Liver (tissue), 3 donors: ENCODE data around the gene BMP10.

ENCODE experiments used
- CTCF ChIP-seq: fragments of 150-350 bp; IDR thresholded peaks from 2 replicates; pipeline ENCODE4 v1.5.1; 2017; ENCODE audit warnings: improper control_type of control experiment, low read depth, low read length; ENCODE audit not compliant: missing input control
- EGR1 ChIP-seq, 2 donors: IDR thresholded peaks; 2 replicates each; pipeline ENCODE4 v1.6.1; 2016 to 2018; ENCODE audit warnings: antibody characterized with exemption in 2 of 2, low read depth in 2 of 2
- JUND ChIP-seq, 2 donors: IDR thresholded peaks; 2 replicates each; pipeline ENCODE4 v1.6.1; 2016; ENCODE audit warnings: antibody characterized with exemption in 2 of 2
- donor health status: healthy.
- donor health status: healthy.

- TF ChIP-seq CTCF: no peak
- no peak for TF ChIP-seq EGR1 (IDR thresholded peaks at IDR 0.05; ENCODE audit: low read depth in 2 of 2)
- no peak for TF ChIP-seq JUND (IDR thresholded peaks at IDR 0.05)
These were observed 36.7 kb upstream of the BMP10 start for GRCh38 chr2:68907920-68908253.
